NCI-H748 treated with DMSO at 0.1 percent for 48 hours (cell line): ENCODE results near the gene PLEK.
"Not testable (repeated sequence)": the region's sequence is repeated elsewhere in the genome, so short reads cannot be mapped to it uniquely, and the experiment has no call there.

Experiments
- DNase-seq: peaks from one replicate; lab custom pipeline; 2025; lab: John Stamatoyannopoulos, UW

Gene PLEK, protein sequence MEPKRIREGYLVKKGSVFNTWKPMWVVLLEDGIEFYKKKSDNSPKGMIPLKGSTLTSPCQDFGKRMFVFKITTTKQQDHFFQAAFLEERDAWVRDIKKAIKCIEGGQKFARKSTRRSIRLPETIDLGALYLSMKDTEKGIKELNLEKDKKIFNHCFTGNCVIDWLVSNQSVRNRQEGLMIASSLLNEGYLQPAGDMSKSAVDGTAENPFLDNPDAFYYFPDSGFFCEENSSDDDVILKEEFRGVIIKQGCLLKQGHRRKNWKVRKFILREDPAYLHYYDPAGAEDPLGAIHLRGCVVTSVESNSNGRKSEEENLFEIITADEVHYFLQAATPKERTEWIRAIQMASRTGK

DNA sequence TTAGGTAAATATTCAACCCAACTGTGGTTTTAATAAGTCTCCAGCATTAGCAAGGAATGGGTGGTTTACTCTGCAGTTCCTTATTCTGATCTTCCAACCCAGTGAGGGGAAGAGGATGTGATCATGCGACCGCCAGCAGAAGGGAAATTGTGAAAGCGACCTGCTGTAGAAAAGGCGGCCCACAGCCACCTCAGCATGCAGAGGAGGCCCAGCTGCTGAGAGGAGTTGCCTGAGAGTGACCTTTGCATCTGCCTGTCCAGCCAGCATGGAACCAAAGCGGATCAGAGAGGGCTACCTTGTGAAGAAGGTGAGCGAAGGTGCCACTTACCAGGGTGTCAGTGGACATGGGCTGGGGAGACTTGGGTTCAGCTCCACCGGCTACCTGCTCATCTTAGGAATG, at the start of gene PLEK:
Gene PLEK (plus strand): TSS at position 196 of the 400 bp plus-strand sequence. CDS start 70 bp downstream, at position 266.
- DNase-seq, result no peak

DNA sequence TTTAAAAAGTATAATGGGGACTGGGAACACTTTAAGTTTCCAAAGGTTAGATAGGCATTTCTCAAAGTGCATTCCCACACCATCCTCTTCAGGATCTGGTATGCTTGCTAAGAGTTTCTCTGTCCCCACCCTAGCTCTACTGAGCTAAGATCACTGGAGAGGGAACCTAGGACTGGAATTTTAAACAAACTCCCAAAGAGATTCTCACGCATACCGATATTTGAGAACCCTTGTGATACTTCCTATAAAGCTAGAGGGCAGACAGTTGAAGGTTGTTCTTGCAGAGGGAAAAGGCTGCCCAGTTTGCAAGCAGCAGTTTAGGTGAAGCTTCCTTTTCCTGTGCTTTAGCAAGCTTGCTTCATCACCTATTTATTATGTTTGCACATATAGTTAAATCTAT, 49.0 kb upstream of the PLEK start:
- no peak for DNase-seq

DNA sequence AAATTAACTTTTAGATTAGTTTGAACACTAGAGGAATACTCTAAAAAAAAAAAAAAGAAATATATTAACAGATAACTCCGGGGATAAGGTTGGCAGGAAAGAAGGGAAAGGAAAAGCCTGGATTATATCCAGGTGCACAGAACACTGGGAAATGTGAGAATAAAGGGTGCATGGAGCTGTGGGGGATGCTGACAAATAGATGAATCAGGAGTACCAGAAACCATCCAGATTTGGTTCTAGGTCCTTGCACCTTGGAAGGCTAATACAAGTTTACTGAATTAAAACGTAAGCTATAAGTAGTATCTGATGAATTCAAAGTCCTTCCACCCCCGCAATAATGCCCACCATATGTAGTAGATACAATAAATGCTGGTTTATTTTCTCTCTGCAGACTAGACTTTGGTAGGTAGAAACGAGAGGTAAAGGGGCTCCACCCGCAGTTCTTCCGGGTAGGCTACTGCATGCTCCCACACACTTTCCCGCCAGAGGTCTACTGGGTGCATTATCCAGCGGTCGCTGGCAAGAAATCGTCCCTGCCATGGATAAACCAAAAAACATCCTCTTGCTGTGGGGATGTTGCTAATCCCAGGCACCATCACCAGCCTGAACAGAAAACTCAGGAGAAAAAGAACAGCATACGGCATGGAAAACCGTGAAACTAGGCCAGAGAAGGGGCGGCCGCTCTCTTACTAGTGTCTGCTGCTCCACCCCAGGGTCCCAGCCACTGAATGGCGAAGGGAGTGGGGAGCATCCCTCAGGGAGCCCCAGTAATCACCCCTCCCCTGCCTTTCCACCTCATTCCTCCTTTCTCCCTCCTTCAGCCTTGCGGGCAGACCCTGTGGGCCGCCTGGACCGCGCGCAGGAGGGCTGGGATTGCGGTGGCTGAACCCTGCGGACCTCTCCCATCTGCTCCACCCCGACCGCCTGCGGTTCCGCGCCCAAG, 46.8 kb upstream of the PLEK start:
- DNase-seq, result no peak

DNA sequence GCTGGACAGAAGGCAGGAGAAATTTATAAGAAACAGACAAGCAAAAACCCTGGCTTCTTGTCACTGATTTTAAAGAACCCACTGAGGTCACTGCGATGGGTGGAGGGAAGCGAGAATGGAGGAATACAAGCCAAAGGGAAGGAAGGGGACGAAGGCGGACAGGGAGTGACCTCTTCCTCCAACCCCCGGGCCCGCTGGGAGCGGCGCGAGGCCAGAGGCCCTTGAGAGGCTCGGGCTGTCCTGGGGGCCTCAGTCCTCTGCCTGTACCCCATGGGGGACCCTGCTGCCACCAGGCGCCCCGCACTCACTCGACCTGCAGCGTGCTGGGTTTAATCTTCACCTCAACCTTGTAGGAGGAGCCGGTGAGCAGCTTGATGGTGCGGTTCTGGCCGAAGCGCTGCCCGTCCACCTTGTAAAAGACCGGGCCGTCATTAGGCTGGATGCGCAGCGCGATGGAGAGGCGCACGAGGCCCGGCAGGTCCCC, 46.1 kb upstream of the PLEK start:
- DNase-seq, result no peak

DNA sequence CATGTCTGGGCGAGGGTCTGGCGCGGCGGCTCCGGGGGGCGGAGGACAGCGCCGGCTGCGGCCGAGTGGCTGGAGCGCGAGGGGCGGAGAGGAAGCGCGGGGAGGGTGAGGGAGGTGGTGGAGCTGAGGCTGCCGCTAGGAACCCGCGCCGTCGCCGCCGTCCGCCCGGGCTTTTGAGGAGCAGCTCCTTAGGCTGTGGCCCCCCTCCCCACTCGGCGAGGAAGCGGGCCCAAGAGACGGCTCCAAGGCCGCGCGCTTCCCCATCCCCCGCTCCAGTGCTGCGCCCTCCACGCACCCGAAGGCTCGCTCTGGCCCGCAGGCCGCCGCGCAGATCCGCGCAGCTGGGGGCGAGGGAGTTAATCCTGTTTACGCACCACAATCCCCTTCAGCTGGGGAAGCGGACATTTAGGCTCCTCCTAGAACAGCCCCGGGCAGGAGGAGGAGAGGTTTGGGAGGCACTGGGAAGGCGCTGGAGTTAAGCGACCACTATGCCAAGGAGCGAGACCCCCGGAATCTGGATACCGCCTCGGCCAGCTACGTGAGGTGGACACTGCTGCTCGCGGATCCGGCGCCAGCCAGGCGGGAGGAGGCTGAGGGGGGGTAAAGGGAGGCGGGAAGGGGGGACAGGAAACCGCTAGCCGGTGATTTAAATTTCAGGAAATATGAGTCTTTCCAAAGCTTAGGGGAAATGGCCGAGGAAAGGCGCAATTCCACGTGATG, 45.5 kb upstream of the PLEK start, which contains the start of gene CNRIP1:
Gene CNRIP1 (minus strand): TSS at position 552 of the 720 bp plus-strand sequence. CDS start 549 bp downstream, at position 3.
- peak; percentile 39 for DNase-seq

DNA sequence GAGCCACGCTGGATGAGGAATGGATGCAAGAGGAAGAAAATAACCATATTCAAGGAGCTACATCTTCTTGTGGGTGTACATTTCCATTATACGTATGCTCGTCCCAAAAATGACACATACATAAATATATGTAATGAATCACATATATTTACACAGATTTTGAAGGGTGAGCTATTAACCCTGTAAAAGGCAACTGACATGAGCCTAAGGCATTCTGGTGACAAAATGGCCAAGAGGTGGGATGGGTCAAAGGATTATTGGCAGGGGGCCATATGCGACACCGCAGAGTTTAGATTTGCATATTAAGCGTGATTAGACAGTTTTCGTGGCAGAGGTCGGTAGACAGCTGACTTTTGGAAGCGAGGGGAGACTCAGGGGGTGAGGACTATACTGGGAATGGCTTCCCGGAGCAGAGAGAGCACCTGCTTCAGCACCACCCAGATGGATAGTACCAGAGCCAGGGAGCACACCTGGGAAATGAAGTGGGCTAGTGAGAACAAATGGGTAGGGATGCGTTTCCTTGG, 44.9 kb upstream of the PLEK start:
- peak; percentile 66 for DNase-seq

DNA sequence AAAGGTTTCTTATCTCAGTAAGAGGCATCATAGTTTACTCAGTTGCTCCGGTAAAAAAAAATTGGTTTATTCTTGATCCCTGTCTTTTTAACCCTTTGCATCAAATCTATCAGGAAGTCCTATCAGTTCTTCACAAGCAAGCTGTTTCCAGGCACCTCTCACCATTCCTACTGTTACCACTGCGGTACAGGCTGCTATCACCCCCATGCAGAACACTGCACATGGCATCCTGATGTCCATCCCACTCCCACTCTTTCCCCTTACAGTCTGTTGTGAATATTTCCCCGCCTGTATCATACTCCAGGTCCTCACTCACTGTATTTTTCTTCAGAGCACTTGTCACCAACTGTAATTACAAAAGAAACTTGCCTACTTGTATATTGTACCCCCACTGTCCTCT, 40.0 kb upstream of the PLEK start:
- DNase-seq, result no peak

DNA sequence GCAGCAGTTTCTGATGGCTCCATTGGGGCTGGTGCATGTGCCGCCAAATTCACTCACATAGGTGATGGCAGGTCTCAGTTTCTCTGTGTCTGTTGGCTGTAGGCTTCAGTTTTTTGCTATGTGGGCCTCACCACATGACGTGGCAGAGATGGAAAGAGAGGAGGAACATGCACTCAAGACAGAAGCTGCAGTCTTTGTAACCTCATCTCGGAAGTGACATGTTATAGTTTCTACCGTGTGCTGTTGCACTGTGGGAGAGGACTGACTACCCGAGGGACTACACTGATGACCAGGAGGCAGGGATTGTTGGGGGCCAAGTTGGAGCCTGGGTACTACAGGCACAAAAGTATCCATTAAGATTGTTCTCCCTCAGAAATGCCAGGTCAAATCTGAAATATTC, 36.2 kb upstream of the PLEK start:
- DNase-seq, result no peak

DNA sequence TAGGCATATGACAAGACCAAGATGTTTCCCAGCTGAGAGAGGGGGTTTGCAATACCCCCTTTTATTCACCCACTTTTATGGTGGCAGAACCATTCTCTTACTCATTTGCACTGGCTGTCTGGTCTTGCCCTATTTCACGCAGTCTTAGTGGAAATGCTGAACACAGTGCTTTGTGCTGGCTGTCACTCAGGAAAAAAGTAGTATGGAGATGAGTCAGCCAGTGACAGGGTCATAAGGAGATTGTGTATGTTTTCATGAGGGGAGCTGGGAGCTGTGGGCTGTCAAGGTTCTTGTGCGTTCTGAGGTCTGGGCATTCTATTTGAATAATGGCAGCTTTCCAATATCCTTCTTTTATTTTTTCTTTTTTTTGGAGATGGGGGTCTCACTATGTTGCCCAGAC, 34.4 kb upstream of the PLEK start:
- DNase-seq, result no peak

DNA sequence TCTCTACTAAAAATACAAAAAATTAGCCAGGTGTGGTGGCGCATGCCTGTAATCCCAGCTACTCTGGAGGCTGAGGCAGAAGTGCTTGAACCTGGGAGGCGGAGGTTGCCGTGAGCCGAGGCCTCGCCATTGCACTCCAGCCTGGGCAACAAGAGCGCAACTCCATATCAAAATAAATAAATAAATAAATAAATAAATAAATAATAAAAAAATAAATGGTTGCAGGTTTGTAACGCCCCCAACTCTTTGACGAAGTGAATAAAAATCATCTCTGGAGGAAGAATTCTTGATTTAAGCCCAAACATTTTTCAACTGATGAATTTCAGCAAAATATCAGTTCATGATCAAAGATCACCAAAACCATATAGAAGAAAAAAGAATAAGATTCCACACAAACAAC, 32.1 kb upstream of the PLEK start:
- DNase-seq, result no peak

DNA sequence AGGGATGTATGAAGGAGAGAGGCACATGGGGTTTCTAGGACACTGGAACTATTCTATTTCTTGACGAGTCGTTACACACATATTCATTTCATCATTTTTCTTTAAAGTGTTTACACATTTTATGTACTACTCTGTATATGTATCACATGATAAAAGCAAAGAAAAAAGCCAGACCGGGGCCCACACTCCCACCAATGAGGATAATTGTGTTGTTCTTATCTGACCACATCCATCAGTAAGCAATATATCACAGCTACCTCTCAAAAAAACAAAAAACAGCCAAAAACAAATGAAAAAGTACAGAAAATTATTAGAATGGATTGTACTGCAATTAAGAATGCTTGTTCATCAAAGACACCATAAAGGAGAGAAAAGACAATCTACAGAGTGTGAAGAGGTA, 31.2 kb upstream of the PLEK start:
- no peak for DNase-seq

DNA sequence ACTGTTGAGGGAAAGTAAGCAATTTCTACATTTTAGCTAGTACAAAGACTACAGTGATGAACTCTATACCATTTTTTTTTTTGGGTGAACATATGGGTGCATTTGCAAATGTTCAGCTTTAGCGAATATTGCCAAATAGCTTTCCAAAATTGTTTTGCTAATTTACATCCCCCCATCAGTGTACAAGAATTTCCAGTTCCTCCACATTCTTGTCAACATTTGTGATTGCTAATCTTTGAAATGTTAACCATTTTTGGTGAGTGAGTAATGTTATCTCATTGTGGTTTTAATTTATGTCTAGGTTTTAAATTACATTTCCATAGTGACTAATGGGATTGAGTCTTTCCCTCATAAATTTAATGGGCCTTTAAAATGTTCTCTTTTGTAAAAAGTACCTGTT, 28.9 kb upstream of the PLEK start:
- no peak for DNase-seq

DNA sequence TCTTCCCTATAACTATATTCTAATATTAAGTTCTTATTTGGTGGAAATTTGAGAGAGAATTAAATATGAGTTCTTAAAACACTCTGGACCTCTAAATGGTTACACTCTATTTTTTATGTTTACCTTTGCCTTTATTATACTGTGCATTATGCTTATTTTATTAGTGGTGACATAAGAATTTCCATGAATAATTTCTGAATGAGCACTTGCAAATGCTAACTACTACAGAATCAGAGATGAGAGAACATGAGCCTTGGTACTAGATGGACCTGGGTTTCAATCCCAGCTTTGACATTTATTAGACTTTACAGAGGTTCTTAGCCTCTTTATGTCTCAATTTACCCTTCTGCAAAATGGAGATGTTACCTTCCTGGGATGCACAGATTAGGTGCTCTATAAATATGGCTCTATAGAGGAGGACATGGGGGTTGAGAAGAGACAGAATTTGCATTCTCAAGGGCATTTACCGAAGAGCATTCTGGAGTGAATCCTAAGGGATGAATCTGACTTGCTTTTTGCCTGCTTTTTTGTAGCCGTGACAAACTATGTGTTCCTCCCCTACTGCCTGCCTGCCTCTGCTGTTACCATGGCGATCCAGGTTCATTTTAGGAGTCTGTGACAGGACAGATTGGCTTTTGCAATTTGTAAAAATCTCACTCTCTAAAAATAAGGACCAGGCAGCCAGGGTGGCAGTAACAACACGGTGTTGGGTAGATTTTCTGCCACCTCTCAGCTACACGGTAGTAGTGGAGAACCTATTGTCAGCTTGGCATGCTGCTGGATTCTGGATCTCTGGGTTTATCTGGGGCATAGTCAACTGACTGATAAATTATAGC, 24.6 kb upstream of the PLEK start:
- DNase-seq, result no peak

DNA sequence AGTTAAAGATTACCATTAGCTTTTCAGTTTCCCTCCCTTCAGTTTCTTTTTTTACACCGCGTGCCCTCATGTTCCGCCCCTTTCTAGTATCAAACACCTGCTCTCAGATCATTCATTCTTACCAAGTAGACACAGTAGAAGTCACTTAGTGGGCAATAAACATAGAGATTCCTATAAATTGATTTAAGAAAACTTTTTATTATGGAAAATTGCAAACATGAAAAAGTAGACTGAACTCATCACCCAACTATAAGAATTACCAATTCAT, 24.1 kb upstream of the PLEK start:
- DNase-seq, result no peak

DNA sequence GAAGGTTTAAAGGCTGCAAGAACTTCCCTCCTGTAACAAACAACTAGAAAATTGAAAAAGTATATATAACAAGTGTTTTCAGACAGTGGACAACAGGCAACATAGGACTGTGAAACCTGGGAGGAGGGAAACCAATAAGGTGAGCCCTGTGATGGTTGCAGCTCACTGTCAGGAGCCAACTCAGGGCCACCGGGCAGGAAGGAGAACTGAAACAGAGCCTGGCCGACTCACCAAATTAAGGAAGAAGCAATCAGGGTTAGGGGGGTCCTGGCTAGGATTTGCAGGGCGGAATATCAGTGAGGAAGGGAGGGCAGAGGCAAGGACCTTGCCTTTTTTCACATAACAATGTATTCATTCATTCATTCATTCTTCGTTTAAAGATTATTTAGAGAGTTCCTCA, 23.5 kb upstream of the PLEK start:
- no peak for DNase-seq

DNA sequence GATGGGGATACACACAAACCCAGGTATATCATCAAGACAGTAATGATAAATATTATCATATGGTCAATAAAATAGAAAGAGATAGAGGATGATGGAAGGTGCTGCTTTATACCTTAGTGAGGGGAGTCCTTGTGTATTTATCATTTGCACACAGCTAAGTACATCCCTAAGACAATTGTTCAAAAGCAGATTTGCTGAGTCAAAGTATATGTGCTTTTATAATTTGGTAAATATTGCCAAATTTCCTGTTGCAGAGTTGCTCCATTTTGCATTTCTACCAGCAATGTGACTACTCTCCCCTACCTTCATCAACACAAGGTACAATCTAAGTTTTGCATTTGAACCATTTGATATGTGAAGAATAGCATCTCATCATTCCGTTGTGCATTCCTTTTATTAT, 22.6 kb upstream of the PLEK start:
- no peak for DNase-seq

DNA sequence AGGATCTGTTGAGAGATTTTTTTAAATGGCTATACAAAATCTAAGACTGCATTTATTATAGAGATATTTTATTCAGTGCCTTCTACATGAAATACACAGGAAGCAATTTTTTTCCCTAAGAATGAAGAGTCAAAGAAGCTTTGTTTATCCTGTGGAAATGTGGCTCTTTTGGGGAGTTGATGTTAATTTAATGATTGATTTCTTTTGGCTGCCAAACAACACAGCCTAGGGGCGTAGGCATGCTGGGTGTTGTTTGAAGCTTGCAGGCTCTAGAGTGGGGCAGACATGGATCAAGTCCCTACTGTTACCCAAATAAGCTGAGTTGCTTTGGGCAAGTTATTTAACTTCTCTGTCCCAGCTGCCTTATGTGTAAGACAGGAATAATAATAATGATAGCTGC, 21.1 kb upstream of the PLEK start:
- DNase-seq, result no peak

DNA sequence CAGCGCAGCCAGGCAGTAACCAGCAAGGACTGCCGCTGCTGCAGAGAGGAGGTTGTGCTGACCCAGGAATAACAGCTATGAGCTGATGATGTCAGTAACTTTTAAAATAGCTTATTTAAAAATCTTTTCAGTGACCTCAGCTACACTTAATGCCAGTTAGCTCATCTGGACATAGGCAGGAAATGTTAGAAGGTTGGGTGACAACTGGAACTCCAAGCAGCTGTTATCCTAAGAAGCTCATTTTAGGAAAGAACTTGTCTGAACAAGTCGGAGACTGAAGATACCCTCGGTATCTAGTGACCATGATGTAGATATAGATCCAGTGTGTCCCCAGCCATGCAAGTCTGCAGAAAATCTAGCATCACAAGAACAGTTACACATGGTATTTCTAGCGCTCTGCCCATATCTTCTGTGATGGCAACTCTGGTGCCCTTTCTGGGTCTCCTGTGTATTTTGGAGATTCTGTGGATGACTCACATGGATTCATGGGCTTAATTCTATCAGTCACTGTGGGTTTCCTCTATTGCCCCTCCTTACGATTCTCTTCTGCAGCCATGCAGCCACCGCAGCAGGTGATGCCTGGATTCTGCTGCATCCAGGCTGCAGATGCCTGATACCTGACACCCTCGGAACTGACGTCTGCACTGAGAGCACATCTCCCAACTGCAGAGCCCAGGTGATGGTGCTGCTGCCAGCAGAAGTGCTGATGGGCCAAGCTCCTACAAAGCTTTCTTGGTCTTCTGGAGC, 19.8 kb upstream of the PLEK start:
- no peak for DNase-seq

DNA sequence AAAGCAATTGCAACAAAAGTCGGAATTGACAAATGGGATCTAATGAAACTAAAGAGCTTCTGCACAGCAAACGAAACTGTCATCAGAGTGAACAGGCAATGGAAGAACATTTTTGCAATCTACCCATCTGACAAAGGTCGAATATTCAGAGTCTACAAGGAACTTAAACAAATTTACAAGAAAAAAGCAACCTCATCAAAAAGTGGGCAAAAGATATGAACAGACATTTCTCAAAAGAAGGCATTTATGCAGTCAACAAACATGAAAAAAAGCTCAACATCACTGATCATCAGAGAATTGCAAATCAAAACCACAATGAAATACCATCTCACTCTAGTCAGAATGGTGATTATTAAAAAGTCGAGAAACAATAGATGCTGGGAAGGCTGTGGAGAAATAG, 16.0 kb upstream of the PLEK start:
- DNase-seq, result not testable (repeated sequence)

DNA sequence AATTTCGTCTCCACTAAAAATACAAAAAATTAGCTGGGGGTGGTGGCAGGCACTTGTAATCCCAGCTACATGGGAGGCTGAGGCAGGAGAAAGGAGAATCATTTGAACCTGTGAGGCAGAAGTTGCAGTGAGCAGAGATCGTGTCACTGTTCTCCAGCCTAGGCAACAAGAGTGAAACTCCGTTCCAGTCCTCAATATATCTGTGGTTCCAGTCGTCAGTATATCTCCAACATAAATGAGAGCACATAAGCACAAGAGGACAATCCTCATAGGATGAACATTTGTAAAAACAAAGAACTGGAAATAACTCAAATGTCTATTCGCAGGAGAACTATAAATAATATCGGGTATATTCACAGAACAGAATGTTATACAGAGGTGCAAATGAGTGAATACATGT, 13.1 kb upstream of the PLEK start:
- no peak for DNase-seq
